LNCAP (cell line): ENCODE measurements around the gene LMCD1.

ENCODE experiments used
- TF ChIP-seq, protein P1 (sequence below): fragments of 450-650 bp; IDR thresholded peaks from 2 replicates; pipeline ENCODE4 v1.5.1; 2017; ENCODE audit warnings: mild to moderate bottlenecking

LMCD1 gene

DNA sequence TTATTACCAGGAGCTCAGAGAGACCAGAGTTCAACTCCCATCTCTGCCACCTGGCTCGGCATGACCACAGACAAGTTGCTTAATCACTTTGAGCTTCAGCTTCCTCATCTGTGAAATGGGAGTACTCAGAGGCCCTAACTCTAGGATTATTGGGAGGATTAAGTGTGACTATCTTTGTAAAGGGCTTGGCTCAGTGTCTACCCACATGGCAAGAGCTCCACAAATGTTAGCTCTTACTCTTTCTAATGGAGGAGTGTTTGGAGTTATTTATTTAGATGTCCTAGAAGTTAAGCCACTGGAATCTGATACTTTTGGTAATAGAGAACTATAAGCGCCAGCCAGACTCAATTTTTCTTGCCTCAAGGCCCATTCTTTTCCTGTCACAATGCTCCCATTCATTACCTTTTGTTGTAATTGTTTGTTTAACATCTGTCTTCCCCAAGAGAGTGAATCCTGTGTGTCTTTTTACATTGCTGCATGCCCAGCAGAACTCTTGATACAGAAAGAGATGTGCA, 12.3 kb upstream of the LMCD1 start:
- TF ChIP-seq, protein P1, sequence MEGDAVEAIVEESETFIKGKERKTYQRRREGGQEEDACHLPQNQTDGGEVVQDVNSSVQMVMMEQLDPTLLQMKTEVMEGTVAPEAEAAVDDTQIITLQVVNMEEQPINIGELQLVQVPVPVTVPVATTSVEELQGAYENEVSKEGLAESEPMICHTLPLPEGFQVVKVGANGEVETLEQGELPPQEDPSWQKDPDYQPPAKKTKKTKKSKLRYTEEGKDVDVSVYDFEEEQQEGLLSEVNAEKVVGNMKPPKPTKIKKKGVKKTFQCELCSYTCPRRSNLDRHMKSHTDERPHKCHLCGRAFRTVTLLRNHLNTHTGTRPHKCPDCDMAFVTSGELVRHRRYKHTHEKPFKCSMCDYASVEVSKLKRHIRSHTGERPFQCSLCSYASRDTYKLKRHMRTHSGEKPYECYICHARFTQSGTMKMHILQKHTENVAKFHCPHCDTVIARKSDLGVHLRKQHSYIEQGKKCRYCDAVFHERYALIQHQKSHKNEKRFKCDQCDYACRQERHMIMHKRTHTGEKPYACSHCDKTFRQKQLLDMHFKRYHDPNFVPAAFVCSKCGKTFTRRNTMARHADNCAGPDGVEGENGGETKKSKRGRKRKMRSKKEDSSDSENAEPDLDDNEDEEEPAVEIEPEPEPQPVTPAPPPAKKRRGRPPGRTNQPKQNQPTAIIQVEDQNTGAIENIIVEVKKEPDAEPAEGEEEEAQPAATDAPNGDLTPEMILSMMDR: no peak

DNA sequence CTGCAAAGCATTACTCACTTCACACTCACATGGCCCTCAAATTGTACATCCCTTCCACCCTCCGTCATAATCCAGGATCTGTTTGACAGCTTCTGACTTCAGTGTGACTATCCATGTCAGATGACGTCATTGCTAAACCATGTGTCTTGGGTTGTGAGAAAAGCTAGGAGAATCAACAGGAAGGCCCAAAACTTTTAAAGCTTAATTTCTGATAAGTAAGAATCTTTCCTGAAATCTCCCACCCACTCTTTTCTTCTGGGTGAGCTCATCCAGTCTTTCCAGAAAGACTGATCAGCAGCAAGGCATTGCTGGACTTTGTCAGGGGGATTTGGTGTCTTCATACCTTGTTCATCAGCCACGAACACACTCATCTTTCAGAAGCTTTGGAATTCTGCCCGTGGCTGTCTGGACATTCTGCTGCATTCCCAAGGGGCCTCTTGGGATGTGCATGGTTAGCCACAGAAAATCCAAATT, 11.5 kb upstream of the LMCD1 start:
- TF ChIP-seq, protein P1: no peak

DNA sequence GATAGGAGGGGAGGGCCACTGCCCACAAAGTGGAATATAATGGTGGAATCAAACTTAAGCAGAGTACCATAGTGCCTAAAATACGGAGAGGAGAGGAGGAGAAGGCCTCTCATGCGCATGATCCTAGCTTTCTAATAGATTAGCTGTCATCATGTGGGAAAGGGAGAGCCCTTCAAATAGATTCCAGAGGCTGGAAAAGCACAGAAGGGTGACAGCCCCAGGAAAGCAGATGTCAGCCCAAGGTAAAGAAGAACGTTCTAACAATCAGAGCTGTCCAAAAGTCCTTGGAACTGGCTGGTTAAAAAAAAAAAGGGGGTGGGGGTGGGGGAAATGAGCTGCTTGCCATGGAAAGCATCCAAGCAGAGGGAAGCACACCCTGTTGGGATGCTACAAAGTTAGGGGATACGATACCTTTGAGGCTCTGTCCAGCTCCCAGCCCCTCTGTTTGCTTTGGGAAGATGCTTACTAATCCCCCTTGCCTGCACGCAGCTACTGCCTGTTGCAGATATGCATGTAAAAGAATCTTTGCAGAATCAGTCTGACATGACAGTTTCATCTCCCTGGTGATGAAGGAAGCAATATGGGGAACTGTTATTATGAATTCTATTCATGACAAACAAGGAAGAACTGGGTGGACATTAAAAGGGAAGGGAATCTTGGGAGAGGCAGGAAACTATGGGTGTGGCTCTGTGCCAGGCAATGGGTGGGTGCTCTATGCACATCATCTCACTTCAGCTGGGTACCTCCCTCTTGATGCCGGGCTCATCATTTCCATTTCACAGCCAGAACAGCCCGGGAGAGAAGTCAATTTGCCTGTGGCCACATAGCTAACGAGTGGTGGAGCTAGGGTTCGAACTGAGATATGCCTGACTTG, 10.1 kb upstream of the LMCD1 start:
- TF ChIP-seq, protein P1: no peak

DNA sequence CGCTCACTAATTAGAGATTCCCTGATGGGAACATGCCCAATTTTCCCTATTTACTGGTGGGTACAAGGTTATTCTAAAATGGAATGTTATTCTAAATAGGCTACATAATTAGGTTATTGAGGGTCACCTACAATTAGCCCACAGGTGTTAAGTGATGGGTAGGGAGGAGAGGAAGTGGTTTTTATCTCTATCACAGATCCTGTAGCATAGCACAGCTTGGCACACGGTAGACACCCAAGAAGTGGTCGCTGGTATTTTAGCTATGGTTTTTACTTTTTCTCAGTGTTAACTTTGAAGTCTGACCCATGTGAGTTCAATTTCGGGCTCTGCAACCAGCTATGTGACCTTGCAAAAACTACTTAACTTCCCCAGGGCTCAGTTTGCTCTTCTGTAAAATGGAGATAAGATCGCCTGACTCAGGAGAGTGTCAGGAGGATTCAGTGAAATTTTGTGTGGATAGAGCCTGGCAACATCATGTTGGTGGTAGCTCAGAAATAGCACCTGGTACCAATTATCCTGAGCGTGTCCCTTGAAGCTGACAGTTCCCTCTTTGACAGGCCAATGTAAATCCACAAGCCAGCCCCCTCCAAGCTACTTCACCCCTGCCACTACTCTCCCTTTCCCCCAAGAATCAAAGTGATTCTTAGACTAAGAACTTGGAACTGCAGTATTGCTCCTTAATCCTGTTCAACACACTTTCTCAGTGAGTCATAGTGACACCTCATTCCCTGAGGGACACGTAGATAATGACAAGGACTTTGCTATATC, 8.7 kb upstream of the LMCD1 start:
- TF ChIP-seq, protein P1: no peak

DNA sequence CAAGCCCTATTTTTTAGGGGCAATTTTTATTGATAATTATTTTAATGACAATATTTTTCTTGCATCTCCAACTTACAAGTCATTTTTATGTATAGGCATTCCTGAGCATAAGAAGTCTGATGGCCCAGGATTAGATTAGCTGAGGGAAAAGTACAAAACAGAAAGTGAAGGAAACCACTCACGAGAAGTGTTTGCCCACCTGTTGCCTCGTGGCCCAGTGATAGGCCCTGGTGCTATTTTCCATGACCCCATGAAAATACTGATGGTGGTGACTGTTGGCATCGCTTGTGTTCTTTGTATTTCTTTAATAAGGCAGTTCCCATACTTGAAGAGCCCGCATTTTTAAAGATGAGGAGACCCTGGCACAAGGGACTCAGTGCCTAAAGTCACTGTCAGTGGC, 7.9 kb upstream of the LMCD1 start:
- TF ChIP-seq, protein P1: no peak

DNA sequence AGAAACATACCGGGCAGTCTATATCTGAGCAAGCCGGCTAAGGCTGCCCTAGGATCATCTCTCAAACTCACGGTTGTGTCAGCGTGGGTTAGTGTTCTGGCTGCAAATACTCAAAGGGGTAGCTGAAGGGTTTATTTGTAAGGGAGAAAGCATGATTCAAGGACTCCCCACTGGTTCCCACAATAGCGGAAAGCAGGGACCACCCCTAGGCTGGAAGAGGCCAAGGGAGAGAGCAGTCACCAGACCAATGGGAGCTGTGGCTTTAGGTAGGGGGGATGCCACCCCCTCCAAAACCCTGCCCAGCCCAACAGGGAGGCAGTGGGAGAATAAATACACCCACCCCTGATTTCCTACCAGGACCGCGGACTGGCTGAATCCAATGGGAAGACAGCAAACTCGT, 7.3 kb upstream of the LMCD1 start:
- TF ChIP-seq, protein P1: no peak

DNA sequence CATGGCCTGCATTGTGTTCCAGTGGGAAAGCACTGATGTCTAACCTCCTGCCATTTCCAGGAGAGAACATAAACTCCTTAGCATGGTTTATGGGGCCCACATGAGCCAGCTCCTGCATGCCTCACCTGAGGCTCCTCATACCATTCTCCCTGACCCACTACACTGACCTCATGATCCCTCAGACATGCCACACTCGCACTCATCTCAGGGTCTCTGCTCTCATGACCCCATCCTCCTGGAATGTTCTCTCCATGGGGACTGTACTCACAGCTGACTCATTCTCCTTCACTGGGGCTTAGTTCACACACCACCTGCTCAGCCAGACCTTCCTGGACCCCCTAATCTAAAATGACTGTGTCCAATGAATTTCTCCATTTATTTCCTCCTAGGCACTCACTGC, 4.0 kb upstream of the LMCD1 start:
- TF ChIP-seq, protein P1: no peak
